GM18858 (cell line): ENCODE results near the gene ZNF655.

ENCODE experiments used
- ATAC-seq: cut with Tn5 transposase; IDR thresholded peaks from one replicate; pipeline ENCODE4 v1.9.1; 2021; ENCODE audit not compliant: unreplicated experiment

The ZNF655 gene

DNA sequence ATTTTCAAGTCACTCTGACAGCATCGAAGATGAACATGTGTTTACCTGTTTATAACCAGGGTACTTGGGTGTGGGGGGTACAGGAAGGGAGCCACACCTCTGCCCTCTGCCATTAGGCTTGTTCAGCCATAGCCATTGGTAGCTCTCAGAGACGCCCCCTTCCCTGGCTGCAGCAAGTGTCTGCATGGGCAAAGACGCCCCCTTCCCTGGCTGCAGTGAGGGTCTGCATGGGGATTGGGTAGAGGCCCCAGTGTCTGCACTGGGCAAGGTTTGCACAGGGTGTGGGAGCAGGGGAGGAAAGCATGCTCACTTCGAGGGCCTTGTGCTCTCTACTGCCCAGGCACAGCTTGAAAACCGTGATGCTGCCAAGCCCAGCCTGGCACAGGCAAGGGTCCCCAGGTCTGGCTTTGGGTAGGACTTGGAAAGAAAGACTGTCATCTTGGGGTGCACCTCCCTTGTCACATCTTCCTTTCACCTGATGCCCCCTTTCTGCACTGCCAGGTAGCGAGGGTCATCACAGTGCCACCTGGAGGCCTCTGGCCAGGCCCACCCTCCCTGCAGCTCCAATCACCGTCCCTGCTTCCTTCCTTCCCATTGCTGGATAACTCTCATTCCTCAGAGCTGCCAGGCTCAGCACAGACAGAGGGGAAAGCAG lies 43.3 kb downstream of the ZNF655 start:
- ATAC-seq, result no peak

DNA sequence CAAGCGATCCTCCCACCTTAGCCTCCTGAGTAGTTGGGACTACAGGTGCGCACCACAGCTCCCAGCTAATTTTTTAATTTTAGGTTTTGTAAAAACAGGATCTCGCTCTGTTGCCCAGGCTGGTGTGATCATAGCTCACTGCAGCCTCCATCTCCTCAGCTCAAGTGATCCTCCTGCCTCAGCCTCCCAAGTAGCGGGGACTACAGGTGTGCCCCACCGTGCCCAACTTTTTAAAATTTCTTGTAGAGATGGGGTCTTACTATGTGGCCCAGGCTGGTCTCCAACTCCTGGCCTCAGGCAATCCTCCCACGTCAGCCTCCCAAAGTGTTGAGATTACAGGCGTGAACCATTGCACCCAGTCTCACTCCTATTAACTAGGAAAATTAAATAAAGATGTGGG lies 47.1 kb downstream of the ZNF655 start:
- ATAC-seq, result no peak

DNA sequence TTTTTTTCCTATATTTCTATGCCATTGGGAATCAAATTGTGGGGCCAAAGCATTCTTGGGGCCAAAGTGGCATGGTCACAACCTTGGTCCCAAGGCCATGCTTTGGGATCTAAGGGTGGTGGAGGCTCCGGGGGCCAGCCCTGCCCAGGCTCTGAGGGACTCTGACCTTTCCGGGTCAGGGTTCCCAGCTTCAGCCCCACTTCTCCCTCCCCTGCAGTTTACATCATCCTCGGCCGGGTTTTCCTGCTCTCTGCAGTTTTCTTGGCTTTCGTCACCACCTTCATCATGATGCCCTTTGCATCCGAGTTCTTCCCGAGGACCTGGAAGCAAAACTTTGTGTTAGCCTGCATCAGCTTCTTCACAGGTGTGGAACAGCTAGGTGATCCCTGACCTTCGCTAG lies 48.1 kb downstream of the ZNF655 start:
- ATAC-seq, result no peak

DNA sequence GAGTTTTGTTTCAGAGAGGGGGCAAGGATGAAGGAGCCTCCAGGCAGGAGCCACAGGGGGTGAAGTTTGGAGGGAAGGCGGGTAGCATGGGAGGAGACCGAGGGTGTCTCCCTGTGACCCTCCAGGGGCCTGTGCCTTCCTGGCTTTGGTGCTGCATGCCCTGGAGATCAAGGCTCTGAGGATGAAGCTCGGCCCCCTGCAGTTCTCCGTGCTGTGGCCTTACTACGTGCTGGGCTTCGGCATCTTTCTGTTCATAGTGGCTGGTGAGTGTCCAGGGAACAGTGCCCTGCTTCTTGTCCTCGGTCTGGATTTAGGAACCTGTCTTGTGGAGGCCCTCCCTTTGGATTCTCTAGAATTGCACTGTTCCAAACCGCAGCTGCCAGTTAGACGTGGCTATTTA lies 49.1 kb downstream of the ZNF655 start:
- no peak for ATAC-seq

DNA sequence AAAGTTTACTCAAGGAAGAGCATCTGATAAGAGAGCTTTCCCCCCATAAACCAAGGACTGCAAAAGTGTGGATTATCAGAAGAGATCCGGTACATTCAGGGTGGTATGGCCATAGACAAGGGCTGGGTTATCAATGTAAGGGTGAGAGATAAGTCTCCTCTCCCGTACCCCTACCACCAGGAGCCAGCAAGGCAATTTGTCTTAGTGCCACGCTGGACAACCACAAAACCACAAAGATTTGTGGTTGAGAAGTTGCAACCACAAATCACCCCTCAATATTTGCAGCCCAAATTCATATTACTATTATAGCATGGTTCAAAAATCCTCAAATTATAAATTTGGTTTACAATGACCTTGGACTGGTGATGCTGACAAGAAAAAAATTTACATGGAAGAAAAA lies 56.1 kb downstream of the ZNF655 start:
- ATAC-seq, result no peak

DNA sequence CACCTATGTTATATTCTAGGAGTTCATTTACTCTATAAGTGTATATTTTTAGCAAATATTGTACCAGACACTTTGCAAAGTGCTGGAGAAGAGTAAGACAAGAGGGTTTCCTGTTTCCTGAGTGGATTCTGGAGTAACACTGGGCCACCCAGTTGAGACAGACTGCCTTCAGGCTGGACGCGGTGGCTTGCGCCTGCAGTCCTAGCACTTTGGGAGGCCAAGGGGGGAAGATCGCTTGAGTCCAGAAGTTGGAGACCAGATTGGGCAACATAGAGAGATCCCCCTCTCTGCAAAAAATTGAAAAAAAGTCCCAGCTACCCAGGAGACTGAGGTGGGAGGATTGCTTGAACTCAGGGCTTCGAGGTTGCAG lies 57.5 kb downstream of the ZNF655 start:
- no peak for ATAC-seq

DNA sequence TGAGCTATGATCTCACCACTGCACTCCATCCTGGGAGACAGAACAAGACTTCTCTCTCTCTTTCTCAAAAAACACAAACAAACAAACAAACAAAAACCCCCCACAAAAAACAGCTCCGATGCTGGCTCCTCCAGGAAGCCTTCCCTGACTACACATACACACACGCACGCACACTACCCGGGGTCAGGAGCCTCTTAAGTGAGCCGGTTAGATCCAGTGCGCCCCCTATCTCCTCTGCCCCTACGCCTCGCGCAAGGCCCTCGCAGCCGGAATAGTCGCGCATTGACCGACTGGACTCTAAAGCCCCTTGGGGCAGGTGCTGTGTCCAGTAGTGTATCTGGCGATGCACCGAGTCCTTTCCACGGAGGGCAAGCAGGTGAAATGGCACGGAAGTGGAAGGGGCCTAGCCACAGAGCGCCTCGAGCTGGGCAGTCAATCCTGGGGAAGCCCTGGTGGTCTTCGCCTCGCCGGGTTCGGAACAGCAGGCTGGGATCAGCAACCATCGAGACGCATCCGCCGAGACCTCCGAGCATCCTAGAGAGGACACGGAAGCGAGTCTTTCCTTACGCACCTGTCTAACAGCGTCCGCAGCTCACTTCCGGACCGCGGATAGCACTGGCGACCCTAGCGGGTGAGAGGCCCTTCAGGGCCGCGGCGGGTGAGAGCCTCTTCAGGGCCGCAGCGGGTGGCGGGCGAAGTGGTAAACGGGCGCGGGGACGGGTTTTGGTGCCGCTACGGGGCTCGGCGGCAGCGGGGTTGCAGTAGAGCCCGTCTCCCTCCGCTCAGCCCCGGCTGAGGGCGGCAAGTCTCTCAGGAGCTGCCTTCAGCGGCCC lies 58.1 kb downstream of the ZNF655 start, which contains the start of gene ZSCAN25:
ZSCAN25 (plus strand) TSS at position 588 of the 833 bp plus-strand sequence. CDS start 2,661 bp downstream, outside the sequence.
- ATAC-seq, result peak; percentile 86

DNA sequence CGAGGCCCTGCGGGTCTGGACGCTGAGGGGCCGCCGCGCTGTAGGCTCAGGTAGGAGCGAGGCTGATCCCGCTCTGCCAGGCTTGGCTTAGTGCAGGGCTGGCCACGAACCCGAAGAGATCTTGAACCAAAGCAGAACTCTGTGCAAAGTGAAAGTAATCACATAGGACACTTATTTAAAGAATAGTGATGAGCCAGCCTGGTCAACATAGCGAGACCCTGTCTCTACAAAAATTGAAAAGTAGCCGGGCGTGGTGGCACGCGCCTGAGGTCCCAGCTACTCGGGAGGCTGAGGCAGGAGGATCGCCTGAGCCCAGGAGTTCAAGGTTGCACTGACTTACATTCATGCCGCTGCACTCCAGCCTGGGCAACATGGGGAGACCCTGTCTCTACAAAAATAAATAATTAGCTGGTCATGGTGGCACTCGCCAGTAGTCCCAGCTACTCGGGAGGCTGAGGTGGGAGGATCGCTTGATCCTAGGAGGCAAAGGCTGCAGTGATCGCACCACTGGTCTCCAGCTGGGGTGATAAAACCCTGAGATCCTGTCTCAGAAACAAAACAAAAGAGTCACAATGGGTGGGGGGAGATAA lies 58.8 kb downstream of the ZNF655 start:
- no peak for ATAC-seq

DNA sequence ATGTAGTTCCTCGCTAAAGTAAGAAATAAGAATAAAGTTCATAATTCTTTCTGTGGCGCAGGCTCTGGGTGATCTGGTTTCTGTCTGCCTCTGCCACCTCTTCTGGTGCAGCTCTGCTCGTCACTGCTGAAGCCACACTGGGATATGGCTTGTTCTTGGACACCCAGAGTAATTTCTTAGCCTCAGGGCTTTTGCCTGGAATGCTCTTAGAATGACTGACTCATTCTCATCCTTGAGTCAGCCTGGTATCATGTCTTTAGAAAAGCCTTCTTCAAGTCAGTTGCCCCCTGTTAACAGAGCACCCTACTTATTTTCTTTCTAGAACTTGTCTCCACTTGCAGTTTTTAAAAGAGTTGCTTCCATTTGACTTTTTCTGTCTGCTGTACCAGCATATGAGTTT lies 60.3 kb downstream of the ZNF655 start:
- ATAC-seq, result no peak

DNA sequence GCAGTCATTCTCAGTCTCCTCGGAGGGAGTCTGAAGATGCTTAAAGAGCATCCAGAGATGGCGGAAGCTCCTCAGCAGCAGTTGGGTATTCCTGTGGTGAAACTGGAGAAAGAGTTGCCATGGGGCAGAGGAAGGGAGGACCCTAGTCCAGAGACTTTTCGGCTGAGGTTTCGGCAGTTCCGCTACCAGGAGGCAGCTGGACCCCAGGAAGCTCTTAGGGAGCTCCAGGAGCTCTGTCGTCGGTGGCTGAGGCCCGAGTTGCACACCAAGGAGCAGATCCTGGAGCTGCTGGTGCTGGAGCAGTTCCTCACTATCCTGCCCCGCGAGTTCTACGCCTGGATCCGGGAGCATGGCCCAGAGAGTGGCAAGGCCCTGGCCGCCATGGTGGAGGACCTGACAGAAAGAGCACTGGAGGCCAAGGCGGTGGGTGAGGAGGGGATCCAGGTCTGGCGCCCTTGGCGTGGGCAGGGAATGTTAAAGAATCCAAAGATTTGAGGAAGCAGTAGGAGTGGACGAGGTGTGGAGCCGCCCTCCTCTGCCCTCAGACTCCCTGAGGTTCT lies 61.2 kb downstream of the ZNF655 start:
- no peak for ATAC-seq

DNA sequence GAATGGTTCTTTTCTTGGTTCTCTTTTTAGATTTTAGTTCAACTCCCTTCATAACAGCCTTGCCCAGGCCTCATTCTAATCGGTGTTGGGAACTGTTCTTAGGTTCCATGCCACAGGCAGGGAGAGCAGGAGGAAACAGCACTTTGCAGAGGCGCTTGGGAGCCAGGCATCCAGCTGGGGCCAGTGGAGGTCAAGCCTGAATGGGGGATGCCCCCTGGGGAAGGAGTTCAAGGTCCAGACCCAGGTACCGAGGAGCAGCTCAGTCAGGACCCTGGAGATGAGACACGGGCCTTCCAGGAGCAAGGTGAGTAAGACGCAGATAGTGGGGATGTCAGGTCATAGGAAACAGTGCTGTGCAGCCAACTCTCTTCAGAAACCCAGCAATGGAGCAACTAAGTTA lies 62.8 kb downstream of the ZNF655 start:
- ATAC-seq, result no peak

DNA sequence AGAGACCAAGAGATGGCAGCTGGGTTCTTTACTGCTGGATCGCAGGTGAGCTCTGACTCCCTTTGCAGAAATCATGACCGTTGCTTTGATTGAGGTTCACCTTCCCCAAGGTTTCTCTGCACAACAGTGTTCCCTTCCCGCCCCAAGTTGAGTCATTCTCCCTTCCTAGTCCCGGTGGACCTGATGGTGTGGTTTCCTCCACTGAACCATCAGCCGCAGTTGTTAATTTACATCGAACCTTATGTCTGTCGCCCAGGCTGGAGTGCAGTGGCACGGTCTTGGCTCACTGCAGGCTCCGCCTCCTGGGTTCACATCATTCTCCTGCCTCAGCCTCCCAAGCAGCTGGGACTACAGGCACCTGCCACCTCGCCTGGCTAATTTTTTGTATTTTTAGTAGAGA lies 64.2 kb downstream of the ZNF655 start:
- no peak for ATAC-seq

DNA sequence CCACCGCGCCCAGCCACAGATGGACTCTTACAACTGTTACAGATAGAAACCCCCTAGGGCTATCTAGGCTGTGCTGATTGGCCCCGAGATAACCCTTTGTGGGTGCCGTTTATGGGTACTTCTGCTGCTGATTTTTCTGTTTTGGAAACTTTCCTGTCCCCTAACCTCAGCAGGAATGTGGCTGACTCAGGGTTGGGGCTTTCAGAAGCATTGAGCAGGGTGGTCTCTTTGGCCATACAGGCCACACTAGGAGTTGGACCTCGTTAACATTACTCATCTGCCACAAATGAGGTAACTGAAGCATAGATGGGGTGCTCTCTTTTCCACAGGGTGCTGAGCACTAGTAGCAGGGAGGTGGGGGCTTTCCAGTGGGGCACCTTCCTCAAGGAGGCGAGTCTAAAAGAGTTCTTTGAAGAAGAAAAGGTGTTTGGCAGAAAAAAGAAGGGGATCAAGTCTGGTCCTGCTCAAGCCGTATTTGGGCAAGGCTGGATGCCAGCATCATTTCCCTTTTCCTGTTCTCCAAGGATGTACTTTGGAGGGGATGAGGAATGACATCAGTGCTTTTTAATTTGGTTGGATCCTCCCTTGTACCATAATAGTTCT lies 64.8 kb downstream of the ZNF655 start:
- ATAC-seq, result no peak

DNA sequence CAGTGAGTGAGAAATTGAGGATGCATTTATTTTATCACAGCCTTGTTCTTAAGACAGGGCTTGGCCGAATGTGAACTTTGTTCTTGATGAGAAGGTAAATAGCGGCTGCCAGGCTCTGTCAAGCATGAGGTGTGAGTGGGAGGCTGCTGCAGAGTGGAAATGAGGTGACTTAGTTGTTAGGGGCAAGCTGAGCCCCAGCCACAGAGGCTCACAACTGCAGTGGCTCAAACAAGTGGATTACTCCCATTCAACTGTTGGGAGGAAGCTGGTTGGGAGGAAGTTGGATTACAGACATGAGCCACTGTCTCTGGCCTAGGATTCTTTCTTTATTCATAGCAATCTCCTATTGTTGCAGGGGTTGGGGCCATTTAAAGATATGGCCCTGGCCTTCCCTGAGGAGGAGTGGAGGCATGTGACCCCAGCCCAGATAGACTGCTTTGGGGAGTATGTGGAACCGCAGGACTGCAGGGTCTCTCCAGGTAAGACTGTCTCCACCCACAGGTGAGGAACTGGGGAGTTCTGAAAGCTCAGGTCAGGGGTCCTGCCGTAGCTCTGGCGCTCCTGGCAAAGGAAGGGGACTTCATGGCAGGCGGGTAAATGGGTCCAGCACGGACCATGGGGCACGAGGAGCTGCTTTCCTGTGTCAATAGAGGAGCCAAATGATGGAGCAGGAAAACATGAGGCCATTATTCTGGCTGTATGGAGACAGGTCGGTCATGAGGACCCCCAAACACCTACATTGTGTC lies 65.4 kb downstream of the ZNF655 start:
- ATAC-seq, result no peak

DNA sequence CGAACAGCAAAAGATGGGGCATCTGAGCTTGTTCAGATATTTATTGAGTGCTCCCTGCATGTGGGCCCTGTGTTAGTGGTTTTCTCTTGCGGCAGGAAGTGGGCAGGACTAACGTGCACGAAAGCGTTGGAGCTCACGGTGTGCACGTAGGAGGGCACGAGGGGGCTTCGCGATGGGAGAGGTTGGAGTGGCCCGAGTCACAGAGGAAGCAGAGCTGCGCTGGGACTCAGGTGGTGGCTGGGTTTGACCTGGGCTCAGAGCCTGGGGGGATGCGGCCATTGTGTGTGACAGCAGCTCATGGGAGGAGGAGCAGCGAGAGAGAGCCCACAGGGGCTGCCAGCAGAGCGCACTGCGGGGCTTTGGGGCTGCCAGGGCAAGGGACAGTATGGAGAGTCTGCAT lies 66.0 kb downstream of the ZNF655 start:
- ATAC-seq, result no peak

DNA sequence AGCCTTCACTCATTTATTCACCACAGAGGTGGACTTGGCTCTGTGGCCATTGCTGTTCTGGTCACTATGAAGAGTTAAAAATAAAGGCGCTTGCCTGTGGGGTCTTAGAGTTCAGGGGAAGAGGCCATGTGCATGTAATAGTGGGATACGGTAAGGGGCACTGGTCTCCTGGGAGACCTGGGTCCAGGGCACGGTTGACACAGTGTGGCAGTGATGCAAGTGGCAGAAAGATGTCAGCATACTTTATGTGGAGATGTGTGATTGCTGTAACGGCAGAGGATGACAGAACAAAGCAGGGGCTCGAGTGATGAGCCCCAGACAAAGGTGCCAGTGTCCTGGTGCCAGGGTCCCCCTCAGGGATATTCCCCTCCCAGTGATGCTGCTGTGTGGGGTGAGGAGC lies 66.9 kb downstream of the ZNF655 start:
- no peak for ATAC-seq

DNA sequence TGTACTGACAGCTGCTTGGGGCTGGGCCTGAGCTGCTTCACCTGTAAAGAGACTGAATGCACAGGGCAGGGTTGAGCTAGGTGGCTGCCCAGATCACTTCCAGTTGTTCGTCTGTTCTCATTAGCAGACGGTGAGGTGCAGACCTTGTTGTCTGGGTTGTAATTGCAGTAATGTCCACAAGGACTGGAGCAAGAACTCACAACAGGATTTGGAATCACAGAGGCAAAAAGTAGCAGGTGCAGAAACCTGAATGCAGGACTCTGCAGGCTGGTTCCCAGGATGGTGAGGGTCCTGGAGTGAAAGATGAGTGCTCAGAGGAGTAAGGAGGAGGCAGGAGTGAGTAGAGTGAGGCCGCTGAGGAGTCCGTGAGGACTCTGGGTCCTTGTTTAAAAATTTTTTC lies 67.5 kb downstream of the ZNF655 start:
- no peak for ATAC-seq
